Putamen (tissue), 1 donor: ENCODE measurements around the gene SMIM22.

Experiments used
- DNase-seq: peaks from one replicate; pipeline ENCODE4 v3.0.0-alpha.2; 2016; ENCODE audit warnings: low spot score

SMIM22 gene

DNA sequence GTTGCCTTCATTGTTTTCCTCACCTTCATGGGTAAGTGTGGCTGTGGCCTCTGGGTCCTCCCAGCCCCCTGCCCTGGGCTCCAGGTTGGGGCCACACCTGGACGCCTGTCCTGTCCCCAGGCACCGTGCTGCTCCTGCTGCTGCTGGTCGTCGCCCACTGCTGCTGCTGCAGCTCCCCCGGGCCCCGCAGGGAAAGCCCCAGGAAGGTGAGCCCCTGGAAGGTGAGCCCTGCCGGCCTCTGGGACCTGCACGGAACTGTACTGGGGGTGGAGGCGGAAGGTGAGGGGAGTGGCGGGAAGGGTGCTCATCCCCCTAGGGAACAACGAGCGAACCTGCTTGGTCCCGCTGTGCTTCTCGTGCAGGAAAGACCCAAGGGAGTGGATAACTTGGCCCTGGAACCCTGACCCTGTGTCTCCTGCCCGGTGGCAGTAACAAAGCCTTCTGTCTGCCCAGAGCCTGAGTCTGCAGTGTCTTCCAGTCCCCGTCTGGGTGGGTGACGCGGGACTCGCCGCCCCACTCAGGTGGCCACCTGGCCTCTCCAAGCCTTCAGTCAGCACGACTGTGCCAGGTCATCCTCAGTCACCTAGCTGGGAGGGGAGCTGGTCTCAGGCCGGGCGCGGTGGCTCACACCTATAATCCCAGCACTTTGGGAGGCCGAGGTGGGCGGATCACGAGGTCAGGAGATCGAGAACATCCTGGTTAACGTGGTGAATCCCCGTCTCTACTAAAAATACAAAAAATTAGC lies 831 bp downstream of the SMIM22 start:
- DNase-seq = no peak

DNA sequence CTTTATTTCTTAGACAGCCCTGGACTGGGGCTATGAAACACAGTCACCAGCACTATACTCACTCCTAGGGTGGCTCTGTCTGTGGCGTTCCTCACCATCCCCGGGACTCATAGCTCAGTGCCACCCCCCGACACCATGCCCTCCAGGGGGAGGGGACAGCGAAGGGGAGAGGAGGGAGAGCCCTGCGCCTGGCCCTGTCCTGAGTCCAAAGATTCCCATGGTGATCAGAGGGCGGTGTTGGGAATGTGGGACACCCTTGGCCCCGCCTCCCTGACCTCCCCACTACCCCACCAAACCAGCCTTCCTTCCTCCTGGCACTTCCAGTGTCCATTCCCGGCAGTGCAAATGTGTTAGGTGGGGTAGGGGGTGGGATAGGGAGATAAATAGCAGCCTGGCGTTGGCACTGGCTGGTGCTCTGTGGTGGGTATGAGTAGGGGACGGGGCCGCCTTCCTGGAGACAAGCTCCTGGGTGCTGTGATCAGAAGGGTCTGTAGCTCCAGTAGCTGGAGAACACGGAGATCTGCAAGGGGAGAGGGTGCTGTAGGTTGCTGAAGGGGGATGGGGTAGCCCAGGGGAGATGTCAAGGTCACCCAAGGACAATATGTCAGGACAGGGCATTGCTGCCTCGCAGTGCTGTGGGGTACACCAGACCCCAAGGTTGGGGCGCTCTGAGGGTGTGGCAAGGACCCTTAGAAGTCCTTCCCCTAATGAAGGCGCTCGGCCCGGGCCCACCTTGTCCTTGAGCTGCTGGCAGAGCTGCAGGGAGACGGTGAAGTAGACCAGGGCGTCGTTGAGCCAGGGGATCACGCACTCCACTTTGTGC lies 2.0 kb downstream of the SMIM22 start:
- no peak for DNase-seq

DNA sequence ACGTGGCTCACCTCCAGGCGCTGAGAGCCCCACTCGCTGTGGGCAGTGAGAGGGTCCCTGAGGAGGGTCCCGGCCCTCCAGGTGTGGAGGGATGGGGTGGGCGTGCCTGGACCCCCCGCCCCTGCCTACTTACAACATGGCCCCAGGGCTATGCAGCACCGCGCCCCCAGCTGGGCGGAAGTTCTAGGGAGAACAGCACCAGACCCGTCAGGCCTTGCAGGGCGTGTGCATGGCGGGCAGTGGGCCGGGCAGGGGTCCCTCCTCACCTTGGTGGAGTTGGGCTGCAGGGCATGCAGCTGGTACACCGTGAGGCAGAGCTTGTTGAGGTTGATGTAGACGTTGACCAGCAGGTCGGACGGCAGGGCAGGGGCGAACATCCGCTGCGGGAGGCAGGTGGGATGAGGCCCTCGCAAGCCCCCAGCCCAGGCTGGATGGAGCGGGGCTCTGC lies 2.7 kb downstream of the SMIM22 start:
- DNase-seq = no peak

DNA sequence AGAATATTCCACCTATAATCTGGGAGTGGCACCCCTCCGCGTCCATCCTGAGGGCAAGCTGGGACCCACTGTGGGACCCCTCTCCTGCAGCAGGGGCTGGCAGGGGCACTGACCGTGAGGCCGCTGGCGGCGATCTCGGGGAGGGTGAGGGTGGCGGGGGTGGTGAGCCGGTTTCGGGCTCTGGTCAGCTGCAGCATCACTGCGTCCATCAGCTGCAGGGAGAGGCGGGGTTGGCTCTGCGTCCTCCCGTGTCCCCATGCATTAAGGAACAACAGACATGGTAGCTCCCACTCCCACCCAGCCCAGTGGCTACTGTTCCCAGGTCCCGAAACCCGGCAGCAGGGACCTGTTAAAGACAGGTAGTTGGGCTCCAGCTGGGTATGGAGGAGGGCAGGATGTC lies 3.3 kb downstream of the SMIM22 start:
- no peak for DNase-seq

DNA sequence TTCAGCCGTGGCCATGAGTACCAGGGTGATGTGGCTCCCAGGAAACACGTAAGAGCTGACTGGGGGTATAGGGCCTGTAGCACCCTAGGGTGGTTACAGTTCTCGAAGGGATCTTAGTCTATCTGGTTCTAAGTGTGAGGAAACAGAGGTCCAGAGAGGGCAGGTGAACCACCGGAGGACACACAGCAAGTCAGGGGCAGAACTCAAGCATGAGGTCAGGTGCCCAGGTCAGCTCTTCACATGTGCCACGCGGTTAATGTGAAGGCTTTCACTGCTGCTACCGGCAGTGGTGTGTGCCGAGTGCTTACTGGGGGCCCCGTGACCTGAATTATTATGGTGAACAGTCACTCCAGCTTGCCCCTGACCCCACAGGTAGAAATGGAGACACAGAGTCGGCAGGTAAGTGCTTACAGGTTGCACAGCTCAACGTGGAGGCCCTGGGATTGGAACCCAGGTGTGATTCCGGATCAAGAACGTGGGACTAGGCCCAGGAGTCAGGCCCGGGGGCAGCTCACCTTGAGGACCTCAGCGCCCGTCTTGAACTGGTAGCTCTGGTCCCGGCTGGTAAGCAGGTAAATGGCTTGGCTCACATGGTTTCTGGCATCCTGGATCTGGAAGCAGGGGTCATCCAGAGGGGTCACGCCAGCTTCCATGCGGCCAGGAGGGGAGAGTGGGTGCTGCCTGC lies 4.1 kb downstream of the SMIM22 start:
- DNase-seq = no peak

DNA sequence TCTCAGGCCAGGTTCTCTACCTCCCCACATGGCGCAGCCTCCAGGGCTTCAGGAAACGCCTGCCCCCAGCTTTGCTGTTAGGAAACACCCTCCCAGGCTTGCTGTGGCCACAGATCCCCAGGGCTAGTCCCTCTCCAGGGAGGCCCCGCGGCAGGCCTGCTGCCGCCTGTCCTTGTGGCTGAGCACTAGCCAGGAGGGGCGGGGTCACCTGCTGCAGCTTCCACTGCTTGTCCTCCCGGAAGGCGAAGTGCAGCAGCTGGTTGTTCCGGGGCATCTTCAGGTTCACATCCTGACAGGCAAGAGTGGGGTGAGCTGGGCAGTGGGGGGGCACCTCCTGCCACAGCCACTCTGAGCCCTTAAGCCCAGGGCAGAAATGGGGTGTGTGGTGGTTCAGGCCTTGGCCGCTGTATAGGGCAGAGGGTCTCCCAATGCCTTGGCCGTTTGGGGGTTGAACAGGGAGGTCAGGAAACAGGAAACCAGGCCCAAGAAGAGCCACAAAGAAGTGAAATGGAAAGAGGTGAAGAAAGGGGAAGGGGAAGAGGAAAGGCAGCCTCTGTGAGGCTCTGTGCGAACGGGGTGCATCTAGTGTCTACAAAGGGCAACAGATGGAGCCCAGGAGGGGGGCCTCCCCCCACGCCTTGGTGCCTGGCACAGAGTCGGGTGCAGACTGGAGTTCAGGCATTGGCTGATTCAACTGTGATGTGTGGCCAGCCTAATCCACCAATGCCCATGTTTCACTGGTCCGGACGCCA lies 5.3 kb downstream of the SMIM22 start:
- peak; percentile 90 for DNase-seq

DNA sequence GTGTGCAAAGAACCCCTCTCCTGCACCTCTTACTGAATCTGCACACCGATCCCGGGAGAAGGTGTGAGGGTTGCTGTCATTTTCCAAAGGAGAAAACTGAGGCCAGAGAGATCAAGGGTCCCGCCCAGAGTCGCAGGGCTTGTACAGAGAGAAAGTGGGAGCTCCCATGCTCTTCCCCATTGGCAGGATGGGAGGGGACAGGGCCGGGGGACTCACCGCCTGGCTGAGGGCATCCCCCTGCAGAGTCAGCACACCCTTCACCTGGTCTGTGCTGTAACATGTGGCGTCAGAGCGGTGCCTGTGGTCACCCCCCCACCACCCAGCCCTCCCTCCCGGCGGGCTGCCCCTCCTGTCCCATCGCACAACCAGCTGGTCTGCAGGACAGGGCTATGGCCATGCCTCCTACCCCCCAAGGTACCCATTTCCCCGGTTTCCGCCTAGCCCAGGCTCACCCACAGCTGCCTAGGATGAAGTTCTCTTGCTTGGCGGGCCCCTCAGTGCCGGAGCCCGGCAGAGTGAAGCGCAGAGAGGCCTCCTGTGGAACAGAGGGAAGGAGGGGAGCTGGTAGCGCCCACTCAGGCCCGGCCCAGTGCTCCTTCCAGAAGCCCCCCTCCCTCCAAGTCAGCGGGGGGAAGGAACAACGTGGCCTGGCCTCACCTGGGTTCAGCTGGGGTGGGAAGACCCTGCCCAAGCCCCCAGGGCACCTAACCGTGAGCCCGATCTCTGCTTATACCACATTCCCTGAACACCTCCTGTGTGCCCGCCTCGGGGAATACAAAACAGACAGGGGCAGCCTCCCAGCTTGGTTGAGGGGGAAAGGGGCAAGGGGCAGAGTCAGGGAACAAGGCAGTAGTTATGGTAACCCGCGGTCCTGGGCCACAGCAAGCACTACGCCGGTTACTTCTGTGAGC lies 6.1 kb downstream of the SMIM22 start:
- no peak for DNase-seq

DNA sequence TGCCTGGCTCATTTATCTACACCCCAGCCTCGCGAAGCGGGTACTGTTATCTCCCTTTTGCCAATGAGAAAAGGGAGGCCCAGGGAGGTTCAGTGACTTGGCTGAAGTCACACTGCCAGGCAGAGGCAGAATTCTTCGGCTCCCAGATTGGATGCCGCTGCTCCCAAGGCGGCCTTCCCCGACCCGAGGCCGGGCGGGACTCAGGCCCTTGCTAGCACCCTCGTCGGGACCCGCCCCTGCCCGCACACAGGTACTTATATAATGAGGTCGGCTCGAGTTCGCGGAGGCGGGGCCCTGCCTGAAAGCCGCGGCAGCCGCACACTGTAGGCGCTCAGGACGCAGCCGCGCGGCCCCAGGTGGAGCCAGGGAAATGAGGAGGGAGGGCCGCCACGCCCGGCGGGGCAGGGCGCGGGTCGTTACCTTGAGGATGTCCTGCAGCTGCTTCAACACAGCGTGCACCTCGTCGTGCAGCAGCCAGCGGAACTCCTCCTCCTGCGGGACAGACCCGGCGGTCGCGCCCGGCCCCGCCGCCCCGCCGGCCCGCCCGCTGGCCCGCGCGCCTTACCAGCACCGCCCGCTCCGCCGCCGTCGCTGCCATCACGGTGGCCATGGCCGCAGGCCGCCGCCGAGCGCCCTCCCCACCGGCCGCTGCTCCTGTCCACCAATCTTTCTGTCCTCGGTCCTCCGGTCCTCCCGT lies 6.9 kb downstream of the SMIM22 start, which contains the start of gene ROGDI:
TSS of gene ROGDI (minus strand) at position 672 of the 697 bp plus-strand sequence. CDS start at position 610, 62 bp downstream.
- peak; percentile 73 for DNase-seq

DNA sequence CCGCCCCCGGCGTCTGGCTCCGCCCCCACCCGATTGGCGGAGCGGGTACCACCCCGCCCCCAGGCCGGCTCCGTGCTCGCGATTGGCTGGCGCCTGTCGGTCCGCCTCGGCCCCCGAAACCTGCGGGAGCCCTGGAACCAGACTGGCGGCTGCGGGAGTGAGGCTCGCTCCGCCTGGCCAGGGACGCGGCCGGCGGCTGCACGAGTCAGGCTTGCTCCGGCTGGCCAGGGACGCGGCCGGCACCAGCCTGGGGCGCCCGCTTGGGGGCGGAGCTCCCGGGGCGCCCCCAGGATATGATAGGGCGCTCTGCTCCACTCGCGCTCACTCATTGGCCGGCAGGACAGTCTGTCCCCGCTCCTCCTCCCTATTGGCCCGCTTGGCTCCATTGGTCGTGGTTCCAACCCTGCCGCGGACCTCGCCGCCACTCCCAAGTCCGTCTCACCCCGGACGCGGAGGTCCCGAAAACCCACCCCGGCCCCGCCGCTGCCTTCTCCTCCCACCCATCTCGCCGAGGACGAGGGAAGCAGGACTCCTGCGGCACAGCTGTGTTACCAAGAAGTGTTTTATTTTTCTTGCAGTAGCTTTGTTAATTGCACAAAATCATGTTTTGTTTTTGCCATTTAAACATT lies 7.6 kb downstream of the SMIM22 start:
- peak; percentile 94 for DNase-seq

DNA sequence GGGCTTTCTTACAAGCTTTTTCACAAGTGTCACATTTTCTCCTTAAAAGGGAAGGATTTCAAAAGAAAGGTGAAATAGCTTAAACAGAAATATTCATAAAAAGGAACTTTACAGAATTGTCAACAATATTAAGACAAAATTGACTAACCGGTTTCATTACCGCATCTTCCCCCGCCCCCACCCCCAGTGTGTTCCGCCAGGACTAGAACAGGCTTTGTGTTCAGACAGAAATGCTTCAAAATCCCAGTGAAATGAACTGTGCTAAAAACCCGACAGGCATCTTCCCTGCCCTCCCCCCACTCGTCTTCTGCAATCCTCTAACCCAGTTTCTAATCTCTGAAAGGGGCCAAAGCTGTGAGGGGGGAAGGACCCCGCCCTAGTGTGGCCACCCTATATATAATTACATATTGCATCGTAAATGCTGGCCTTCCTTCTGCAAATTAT lies 8.3 kb downstream of the SMIM22 start:
- no peak for DNase-seq

DNA sequence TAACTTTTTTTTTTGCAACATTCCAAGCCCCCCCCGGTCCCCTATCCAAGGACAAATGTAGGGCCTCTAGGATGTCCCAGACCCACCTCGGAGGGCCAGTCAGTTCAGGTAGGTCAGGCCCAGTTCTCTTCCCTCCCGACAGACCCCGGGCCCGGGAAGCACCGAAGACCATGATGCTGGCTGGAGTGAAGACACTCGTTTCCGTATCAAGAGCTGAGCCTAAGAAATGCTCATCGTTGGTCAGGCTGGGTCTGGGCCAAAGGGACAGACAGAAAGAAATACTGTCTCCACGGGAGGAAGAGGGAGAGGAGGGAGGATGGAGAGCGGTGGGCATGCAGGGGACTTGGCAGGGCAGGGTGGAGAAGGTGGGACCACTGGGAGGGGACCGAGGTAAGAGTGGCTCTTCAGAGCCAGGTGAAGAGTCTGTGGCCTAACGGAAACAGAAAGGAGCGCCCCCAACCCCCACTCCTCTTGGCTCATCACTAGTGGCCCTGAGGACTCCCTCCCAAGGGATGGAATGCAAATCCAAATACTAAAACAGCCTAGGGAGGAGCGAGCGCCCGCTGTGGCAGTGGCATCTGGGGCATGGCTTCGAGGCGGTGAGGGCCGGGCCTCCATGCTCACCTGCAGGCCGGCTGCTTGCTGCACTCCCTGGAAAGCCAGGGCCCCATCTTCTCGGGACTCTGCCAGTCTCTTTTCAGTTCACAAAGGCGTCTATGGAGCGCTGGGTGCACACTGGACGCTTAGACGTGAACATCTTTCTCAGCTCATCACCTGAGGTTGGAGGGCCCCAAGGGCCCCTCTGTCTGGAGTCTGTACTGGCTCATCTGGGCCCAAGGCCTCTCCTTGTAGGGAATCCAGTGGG lies 9.0 kb downstream of the SMIM22 start:
- DNase-seq = no peak

DNA sequence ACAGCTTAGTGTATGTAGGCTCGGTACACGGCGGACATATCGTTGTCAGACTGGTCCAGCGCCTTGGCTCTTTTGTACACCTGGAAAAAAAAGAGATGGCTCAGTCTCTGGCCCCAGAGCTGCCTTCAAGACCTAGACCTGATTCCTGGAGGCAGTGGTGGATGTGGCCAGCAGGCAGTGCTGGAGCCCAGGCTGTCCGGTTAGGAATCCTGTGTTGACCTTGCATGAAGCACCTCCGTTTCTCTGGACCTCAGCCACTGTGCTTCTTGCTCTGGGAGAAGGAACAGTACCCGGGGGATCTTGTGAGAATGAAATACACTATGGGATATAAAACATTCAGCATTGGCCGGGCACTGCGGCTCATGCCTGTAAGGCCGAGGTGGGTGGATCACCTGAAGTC lies 10.1 kb downstream of the SMIM22 start:
- no peak for DNase-seq

DNA sequence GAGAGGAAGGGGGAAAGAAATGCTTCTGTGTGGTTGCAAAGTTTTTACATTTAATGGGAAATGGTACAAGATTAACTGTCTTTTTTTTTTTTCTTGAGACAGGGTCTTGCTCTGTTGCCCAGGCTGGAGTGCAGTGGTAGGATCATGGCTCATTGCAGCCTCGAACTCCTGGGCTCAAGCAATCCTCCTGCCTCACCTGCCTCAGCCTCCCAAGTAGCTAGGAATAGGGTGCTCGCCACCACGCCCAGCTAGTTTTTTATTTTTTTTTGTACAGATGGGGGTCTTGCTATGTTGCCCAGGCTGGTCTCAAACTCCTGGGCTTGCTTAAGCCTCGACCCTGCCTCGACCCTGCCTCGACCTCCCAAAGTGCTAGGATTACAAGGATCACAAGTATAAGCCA lies 11.1 kb downstream of the SMIM22 start:
- DNase-seq = no peak

DNA sequence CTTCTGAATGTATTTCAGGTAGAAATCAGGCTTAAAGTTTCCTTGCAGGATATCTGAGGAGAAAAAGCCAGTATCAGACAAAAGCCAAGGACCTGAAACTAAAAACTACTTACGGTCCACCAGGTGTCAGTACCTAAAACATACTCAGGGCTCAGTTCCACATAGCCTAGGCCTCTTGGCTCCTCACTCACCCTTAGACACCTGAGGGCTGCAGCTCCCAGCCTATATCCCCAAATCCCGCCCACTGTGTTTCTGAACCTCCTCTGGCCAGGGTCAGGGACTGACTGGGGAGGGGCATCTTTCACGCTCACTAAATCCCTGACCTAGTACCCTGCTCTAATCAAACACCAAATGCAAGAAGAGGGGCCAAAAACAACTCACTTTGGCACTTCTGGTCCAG lies 16.1 kb downstream of the SMIM22 start:
- DNase-seq = no peak

DNA sequence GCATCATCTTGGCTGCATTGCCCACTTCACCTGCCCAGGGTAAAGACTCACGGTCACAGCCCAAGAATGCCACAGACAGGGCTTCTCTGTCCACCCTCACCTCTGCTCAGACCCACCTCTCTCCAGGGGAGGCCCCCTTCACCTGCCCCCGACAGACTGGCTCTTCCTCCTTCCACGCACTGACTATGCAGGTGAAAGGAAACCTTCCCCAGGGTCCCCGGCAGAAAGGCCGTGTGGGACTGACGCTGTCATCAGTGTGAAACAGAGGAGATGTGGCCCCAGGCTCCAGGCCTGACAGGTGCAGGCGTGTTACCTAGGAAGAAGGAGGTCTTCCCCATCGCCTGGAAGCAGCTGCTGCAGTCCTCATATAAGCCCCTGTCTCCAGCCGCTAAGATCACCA lies 16.6 kb downstream of the SMIM22 start:
- no peak for DNase-seq

DNA sequence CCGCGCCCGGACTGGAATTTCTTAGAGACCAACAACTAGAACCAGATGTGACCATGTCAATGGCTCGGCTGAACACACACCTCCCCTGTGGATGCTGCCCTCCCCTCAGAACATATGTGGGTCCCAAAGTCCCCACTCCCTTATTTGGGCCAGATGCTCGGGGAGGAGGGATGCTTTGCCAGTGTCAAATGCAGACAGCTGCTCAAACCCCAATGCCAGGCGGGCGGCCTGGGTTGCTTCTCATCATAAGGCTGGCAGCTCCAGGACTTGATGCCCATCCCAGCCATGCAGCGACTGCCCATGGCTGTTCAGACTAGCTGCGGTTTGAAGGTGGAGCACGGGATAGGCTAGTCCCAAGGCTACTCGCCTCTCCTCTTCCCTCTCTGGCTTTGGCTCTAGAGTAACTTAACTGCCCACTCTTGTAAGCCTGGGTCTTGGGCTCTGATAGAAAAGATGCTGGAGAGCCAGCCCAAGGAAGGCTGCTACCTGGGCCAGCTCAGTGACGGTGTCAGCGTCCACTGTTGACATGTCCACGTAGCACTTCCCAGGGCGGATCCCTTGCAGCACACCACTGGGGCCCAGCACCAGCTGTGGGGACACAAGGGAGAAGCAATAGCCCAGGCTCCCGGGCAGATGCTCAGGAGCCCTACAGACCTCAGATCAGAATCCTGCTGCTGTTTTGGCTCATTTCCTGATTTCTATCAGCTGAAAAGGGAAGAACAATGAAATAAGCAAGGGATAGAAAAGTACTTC lies 18.3 kb downstream of the SMIM22 start:
- no peak for DNase-seq

DNA sequence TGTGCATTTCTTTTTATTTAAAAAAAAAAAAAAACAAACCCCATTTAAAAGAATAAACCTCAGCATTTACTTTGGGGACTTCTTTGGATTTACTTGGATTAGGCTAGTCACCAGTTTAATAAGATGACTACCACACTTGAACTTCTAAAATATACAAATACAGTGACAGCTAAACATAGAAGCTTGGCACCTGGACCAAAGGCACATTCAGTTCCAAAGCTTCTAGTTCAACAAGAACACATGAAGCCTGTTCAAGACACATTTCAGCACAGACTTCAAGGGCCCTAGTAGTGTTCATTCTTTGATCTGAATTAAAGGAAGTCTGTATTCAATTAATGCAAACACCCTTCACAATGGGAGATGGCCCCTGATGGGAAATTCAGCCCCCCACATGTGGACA lies 18.9 kb downstream of the SMIM22 start:
- no peak for DNase-seq
